ENCODE measurements around the gene FOXQ1.
A peak's percentile ranks its signal among the peaks of the same experiment; 100 is the strongest.

The FOXQ1 gene

GRCh38 chr6:1309366-1309765 is 2.5 kb upstream of the FOXQ1 start:
- peaks cover 19% of the 10 kb centered on the region in 2 experiments for H3K4me1 ChIP-seq (ENCODE audit: control insufficient read depth in 1 of 2, insufficient read depth in 1 of 2, low read depth in 1 of 2, low read length in 1 of 2)
- H3K4me3 ChIP-seq (ENCODE audit: low read depth in 1 of 2, low read length in 1 of 2): no peak overlapping the region
- H3K27ac ChIP-seq: no peak overlapping the region
- H3K9me3 ChIP-seq: no peaks in the 10 kb centered on the region
- H3K36me3 ChIP-seq: no peaks in the 10 kb centered on the region
- TF ChIP-seq, protein P1, sequence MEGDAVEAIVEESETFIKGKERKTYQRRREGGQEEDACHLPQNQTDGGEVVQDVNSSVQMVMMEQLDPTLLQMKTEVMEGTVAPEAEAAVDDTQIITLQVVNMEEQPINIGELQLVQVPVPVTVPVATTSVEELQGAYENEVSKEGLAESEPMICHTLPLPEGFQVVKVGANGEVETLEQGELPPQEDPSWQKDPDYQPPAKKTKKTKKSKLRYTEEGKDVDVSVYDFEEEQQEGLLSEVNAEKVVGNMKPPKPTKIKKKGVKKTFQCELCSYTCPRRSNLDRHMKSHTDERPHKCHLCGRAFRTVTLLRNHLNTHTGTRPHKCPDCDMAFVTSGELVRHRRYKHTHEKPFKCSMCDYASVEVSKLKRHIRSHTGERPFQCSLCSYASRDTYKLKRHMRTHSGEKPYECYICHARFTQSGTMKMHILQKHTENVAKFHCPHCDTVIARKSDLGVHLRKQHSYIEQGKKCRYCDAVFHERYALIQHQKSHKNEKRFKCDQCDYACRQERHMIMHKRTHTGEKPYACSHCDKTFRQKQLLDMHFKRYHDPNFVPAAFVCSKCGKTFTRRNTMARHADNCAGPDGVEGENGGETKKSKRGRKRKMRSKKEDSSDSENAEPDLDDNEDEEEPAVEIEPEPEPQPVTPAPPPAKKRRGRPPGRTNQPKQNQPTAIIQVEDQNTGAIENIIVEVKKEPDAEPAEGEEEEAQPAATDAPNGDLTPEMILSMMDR (IDR thresholded peaks at IDR 0.05): no peak
- H3K27me3 ChIP-seq: peaks cover 99% of the 10 kb centered on the region

DNA sequence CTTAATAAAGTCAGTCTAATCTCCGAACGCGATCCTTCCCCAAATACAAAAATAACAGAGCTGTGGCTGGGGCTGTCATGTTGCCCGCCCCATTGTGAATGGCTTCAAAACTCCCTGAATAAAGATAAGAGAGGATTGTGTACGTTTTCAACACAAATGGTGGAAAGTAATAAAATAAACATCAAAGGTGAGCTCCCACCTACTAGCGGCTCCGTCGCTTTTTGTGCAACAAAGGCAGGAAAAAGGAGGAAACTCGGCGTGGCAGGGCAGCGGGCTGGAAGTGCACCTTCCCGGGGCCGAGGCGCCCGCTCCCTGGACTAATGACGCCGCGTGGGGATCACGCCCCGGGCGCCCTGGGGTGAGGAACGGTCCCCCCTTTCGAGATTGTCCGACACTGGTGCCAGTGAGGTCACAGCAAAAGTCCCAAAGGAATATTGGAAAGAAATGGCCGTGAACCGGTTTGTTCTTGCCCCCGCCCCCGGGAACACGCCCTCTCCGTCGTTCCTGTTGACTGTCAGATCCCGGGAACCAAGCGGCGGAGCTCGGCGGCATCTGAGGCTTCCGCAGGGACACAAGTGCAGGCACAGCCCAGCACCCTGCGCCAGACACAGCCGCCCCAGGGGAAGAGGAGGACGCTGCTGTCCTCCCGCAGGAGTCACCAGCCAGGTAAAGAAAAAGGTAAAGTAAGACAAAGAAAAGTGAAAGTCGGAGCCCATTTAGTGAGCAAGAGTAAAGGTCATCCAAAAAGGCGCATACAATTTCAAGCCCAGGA is 1.1 kb upstream of the FOXQ1 start:
- TF ChIP-seq, protein P1 (IDR thresholded peaks at IDR 0.05): no peak
- H3K27me3 ChIP-seq: peaks cover 100% of the 10 kb centered on the region
- no peak overlapping the region for H3K27ac ChIP-seq
- H3K4me1 ChIP-seq (ENCODE audit: control insufficient read depth in 1 of 2, insufficient read depth in 1 of 2, low read depth in 1 of 2, low read length in 1 of 2): peaks cover 19% of the 10 kb centered on the region in 2 experiments
- no peaks in the 10 kb centered on the region for H3K36me3 ChIP-seq
- H3K4me3 ChIP-seq (ENCODE audit: low read depth in 1 of 2, low read length in 1 of 2): peak overlapping the region in 1 of 2 experiments; percentile 50
- no peaks in the 10 kb centered on the region for H3K9me3 ChIP-seq

- TF ChIP-seq, protein P1 (IDR thresholded peaks at IDR 0.05): no peak
- H3K27me3 ChIP-seq: peaks cover 97% of the 10 kb centered on the region
- H3K36me3 ChIP-seq: no peaks in the 10 kb centered on the region
- H3K27ac ChIP-seq: no peak overlapping the region
- peak overlapping the region in 1 of 2 experiments; percentile 50 for H3K4me3 ChIP-seq (ENCODE audit: low read depth in 1 of 2, low read length in 1 of 2)
- peaks cover 19 to 28% of the 10 kb centered on the region in 2 experiments for H3K4me1 ChIP-seq (ENCODE audit: control insufficient read depth in 1 of 2, insufficient read depth in 1 of 2, low read depth in 1 of 2, low read length in 1 of 2)
- no peaks in the 10 kb centered on the region for H3K9me3 ChIP-seq
These were observed 240 bp downstream of the FOXQ1 start for GRCh38 chr6:1312203-1312472.

DNA sequence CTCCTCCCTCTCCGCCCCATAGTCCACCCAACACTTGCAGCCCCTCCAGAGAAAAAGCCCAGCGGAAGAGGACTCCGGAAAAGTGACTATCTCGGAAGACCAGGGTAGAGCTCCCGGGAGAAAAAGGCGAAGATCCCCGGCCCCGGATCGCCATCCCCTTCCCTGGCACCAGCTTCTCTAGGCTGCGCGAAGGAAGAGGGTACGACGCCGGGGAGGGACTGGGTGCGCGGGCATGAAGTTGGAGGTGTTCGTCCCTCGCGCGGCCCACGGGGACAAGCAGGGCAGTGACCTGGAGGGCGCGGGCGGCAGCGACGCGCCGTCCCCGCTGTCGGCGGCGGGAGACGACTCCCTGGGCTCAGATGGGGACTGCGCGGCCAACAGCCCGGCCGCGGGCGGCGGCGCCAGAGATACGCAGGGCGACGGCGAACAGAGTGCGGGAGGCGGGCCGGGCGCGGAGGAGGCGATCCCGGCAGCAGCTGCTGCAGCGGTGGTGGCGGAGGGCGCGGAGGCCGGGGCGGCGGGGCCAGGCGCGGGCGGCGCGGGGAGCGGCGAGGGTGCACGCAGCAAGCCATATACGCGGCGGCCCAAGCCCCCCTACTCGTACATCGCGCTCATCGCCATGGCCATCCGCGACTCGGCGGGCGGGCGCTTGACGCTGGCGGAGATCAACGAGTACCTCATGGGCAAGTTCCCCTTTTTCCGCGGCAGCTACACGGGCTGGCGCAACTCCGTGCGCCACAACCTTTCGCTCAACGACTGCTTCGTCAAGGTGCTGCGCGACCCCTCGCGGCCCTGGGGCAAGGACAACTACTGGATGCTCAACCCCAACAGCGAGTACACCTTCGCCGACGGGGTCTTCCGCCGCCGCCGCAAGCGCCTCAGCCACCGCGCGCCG is 822 bp downstream of the FOXQ1 start:
- H3K36me3 ChIP-seq: no peaks in the 10 kb centered on the region
- H3K4me3 ChIP-seq (ENCODE audit: low read depth in 1 of 2, low read length in 1 of 2): peak overlapping the region in 1 of 2 experiments; percentile 50
- peaks cover 19 to 28% of the 10 kb centered on the region in 2 experiments for H3K4me1 ChIP-seq (ENCODE audit: control insufficient read depth in 1 of 2, insufficient read depth in 1 of 2, low read depth in 1 of 2, low read length in 1 of 2)
- no peak overlapping the region for H3K27ac ChIP-seq
- peaks cover 97% of the 10 kb centered on the region for H3K27me3 ChIP-seq
- TF ChIP-seq, protein P1 (IDR thresholded peaks at IDR 0.05): no peak
- no peaks in the 10 kb centered on the region for H3K9me3 ChIP-seq

GRCh38 chr6:1313384-1313766 is 1.5 kb downstream of the FOXQ1 start:
- H3K36me3 ChIP-seq: no peaks in the 10 kb centered on the region
- H3K27me3 ChIP-seq: peaks cover 93% of the 10 kb centered on the region
- no peaks in the 10 kb centered on the region for H3K9me3 ChIP-seq
- H3K4me3 ChIP-seq (ENCODE audit: low read depth in 1 of 2, low read length in 1 of 2): no peak overlapping the region
- TF ChIP-seq, protein P1 (IDR thresholded peaks at IDR 0.05): no peak
- H3K27ac ChIP-seq: no peak overlapping the region
- peaks cover 19 to 28% of the 10 kb centered on the region in 2 experiments for H3K4me1 ChIP-seq (ENCODE audit: control insufficient read depth in 1 of 2, insufficient read depth in 1 of 2, low read depth in 1 of 2, low read length in 1 of 2)
